NCI-H460 (cell line): ENCODE data around the gene MB21D2. TPM values are rescaled to one million over a fixed set of nuclear protein-coding genes. Genes with fewer than 3 reads are reported as not detected.

Experiments used
- DNase-seq: peaks from one replicate; pipeline ENCODE4 v3.0.0-alpha.2; 2016; ENCODE audit warnings: low read depth; ENCODE audit errors: extremely low read depth
- total RNA-seq: library from RNA; depleted of rRNA; stranded (reverse); fragments of >200 nt; shearing (Covaris generic); gene quantifications from 2 replicates; pipeline ENCODE4 v1.2.3, GENCODE V29; 2014

Gene MB21D2
- total RNA-seq, 1 experiment from 2014 or later: 11.8 TPM

DNA sequence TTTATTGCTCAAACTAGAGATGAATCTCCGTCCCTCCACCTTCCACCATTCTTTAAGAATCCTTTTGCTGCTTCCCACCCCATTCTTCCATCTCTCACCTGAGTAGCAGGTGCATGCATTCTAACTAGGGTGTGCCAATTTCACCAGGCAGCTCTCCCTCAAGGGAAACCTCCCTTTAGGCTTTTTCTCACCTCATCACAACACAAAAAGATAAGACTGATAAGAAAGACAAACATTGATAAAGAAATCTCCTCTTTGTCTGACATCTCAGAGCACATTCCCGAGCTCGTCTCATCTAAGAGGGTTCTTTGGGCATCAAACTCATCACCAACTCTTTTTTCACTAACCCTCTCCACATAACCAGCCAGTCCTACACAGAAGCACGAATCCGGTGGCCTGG, 23.0 kb downstream of the MB21D2 start:
- DNase-seq: no peak

DNA sequence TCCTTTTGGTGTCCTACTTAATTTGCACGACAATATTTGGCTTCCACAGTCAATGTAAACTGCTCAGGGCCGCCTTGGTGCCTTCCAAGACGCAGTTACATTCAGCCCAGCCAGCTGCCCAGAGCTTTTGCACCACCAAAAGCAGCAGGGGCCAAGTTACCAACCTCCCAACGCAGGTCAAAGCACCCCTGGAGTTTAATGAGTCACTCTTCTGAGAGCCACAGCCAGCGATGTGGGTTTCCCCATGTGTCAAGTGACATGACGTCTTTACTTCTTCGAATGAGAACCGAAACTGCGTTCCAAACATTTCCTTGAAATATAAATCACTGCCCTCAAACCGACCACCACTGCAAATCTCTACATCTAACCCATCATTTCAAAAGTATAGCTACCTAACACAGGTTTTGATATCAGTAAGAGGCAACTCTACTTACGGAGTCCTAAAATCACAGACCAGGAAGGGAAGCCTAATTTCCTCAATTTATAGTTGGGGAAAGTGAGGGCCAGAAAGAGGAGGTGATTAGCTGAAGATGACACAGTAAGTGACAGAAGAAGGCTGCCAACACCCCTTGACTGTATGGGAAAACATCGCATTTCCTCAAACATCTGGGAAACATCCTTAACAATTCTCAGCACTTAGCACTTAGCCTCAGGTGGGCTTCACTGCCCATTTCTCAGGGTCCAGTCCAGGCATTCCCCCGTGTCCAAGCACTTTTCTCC, 24.5 kb downstream of the MB21D2 start:
- peak; percentile 61 for DNase-seq

DNA sequence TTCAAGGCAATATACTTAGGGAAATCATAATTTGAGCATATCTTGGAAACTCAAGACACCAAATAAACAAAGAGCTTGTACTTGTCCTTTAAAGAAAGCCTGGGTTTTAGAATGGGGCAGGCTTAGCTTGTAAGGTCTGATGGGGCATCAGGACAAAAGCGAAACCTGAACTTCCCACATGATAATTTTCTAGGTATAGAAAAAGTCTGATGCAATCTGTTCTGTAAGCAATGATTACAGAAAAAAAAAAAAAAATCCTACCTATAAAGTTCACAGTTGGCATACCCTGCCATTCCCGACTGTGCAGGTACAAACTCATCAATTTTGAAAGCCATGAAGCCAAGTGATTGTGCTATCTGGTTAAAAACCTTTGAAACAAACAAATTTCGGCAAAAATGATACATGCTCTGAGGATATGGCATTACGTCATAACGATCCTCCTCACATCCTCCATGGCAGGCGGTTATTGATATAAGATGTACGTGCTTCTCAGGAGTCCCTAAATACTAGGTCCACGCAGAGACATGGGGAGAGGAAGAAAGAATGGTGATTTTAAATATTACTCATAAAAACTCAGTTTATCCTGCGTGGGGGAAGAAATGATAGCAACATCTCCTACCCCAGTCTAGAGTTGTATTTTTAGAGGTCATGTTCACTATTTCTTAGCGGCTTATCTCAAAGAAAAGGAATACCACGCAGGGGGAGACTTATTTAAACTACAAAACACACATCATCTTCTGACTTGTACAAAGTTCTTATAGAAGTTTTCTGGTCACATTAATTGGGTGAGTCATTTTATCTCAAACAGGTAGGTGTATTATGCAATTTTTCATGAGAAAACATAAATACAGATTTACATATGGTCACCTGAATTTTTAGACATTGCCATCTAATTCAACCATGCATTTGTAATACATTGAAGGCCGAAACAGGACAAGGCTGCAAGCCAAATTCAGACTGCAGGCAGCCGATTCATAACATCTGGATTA, 27.0 kb downstream of the MB21D2 start:
- DNase-seq: no peak

DNA sequence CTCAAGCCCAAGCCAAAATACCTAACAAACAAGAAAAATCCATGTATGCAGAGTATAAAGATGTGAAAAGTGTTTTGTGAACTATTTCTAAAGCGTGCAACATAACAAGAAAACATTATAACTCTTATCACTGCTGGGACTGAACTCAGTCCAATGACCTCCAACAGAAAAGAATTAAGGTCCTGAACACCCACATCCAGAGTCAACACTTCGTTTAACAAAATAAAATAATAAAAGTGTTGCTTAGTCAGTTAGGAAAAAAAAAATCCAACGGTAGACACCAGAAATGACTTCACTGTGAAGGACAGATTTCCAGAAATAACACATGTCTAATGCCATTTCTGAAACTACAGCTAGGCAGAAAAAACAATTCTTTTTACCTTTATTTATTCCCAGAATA, 28.0 kb downstream of the MB21D2 start:
- DNase-seq: no peak

DNA sequence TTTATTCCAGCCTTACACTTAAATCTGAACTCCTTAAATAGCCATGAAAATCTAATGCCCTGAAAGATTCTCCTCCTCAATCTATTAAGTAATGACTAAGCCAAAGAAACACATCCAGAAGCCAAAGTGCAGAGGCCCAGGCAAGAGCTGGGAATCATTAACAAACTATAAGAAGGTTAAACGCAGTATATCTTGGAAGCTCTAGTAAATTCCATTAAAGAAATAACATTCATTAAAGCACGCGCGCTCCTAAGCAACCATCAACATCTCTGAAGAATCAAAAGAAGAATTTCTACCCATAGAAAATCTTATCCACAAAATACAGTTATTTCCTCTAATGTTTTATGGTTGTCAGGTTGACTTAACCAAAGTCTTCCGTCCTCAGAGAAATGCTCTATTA, 29.5 kb downstream of the MB21D2 start:
- DNase-seq: no peak

DNA sequence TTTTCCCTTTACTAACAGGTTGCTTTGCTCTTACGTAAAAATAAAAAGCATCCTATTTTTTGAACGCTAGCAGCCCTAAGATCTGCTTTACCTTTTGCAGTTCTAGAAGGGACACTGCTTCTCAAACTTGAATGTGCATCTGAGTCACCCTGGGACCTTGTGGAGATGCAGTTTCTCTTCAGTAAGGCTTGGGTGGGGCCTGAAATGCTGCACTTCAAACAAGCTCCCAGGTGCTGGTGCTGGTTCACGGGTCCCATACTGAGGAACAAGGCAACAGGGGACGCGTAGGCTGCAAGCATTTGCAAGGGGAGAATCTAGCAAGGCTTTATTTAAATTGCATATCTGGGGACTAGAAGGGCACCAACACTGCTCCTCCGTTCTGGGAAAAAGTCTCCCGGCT, 30.0 kb downstream of the MB21D2 start:
- DNase-seq: no peak

DNA sequence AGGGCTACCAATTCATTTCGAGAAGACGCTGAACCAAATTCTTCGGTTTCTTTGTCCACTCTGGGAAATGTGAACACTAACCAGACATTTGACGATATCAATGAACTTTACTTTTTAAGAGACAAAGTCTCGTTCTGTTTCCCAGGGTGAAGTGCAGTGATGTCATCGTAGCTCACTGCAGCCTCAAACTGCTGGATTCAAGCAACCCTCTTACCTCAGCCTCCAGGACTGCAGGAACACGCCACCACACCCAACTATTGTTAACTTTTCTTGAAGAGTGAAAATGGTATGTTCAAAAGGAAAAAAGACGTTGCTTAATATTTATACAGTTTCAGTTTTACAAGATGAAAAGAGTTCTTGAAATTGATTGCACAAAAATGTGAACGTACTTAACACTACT, 30.6 kb downstream of the MB21D2 start:
- DNase-seq: peak; percentile 44

DNA sequence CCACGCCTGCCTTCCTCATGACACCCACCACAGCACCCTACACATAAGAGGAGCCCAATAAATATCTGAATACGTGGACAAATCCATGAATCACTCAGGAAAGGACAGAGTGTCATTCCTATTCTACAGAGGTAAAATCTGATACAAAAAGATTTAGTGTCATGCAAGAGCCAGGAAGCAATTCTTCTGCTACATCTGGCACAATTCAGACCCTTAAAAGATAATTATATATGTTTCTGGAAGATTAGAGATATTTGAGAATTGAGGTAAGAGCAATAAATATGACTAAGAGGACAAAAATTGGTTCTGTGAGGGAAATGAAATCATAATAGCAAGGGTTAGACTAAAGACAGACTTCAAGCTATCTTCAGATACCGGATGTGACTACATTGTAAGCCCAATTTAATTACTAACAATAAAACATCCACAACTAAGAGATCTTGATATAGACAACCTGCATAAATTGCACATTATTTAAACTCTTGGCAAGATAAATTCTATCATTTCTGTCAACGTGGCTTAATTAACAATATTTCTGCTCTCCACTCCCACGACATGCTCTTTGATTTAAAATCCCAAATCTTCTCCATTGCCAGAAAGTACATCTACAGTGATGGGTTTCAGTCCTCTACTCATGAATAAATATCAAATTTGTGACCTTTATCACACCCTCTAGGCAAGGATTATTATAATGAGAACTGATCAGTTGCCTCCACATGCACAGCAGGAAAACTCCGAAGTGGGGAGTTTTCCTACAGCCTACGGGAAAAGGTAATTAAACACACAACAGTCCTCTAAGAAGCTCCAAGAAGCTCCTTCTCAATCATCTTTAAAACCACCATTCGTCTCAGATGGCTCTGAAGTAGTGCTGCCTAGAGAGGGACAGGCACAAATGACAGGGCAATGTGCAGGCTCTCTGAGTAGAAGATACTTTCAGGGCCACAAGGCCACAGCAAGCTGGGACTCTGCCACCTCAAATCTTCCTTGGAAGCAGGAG, 32.6 kb downstream of the MB21D2 start:
- DNase-seq: no peak

DNA sequence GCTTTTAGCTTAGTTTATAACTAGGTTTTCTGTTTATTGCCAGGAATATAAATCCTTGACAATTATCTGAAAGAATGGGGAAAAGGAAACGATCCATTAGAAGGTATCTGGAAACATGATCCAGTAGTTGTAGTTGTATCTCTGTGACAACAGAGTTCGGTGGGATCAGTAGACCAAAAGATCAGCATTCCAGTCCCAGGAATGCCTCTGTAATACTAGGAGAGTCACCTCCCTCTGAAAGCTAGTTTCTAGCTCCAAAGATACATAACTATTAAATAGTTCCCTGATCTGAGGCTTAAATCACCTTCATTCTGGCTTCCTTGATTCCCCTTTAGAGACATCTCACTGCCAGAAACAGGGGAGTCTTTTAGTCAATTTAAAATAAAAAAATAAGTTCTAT, 34.1 kb downstream of the MB21D2 start:
- DNase-seq: no peak

DNA sequence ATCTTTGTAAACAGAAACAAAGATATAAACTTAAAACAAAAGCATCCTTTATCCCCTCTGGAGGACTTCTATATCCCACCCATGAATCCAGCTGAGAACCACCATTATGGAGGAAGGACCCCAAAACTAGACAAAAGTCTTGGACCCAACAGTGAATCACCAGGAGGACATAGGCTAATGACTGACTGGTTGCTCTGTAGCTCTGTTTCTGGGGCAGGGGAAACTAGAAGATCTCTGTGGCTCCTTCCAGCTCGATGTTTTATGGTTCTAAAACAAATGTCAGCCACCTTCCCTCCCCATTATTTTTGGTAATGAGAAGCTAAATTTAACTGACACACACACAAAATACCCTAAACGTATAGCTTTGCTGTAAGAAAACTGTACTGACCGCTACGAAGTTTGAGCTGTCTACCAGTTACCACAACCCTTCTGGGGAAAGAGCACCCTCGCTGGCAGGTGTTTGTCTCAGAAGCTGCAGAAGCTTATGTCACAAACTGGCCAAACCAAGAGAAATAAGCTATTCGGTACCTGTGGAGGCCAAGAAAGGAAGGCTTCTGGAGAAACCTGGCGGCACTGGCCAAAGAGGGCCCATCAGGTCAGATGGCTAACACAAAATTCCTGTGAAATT, 36.4 kb downstream of the MB21D2 start:
- DNase-seq: no peak

DNA sequence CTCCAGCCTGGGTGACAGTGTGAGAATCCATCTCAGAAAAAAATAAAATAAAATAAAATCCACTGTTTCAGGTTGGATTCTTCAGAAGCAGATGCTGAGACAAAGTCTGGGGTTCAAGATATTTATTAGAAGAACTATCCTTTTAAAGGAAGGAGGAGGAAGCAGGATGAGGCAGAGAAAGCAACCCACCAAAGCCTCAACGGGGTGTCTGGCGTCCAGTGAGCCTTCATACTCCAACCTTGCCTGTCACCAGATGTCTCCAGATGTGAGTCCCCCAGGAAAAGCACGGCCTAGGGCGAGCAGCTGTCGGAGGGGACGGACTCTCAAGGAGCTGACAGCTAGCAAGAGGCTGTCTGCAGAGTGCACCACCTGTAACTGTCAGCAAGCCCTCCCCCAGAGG, 37.3 kb downstream of the MB21D2 start:
- DNase-seq: no peak

DNA sequence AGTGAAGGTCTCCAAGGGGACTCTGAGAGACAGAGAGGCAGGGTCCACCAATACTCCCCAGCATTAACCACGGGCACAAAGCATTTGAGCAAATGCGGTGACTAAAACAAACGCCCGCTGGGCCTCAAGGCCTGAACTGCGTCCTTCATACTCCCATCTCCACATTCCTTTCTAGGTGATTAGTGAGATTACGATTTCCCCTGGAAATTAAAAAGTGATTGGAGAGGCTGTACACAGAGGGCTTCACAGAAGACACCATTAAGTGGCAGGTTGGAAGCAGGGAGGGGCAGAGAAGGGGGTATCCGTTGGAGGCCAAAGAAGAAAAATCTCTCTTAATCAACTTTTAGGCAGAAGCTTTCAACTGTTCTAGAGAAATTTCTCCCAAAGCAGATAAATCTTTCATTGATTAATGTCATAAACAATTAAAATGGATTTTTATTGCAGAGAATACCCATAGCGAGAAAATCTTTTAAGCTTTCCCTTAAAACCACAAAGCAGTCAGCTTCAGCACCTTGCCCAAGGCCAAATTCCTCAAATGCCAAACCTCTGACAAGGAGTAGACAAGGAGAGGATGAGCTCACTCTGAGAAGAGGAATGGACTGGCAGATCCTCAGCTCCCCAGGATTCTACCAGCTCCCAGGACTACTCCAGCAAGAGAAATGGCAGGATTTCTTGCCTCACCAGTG, 38.2 kb downstream of the MB21D2 start:
- peak; percentile 84 for DNase-seq

DNA sequence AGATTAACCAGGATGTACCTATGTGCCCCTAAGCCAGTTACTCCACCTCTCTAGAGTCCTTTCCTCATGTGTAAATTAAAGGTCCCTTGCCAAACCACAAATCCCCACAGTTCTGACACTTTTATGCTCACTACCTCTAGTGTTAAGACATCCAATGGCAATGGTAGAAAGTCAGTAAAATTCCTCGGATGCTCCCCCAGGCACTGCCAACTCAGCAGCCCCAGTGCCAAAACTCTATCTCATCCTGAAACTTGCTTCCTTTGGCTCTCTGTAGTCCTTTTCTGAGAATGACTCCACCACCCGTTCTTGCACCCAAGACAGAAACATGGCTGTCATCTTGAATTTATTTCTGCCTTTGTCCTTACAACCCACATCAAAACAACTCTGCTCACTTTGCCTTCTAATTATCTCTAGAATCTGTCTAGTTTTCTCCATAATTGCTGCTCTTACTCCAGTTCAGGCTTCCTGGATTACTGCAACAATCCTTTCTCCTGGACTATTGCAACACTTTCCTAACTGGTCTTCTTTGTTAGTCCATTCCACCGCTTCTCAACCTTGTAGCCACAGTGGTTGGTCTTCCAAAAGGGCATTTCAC, 41.6 kb downstream of the MB21D2 start:
- no peak for DNase-seq

DNA sequence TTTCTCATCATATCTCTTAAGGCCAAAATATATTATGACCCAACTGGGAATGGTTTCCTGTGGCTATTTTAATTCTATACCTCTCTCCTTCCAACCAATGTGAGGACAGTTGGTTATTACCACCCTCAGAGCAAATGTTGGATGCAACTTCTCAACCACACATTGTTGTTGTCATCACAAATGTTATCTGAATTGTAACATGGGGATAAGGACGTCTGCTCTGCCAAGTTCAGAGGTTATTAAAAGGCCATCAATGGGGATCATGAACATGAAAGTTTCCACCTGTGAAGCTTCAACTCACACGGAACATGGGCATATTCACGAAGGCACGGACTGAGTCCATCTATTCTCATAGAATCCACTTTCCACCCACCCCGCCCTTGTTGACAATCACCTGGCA, 46.8 kb downstream of the MB21D2 start:
- DNase-seq: no peak

DNA sequence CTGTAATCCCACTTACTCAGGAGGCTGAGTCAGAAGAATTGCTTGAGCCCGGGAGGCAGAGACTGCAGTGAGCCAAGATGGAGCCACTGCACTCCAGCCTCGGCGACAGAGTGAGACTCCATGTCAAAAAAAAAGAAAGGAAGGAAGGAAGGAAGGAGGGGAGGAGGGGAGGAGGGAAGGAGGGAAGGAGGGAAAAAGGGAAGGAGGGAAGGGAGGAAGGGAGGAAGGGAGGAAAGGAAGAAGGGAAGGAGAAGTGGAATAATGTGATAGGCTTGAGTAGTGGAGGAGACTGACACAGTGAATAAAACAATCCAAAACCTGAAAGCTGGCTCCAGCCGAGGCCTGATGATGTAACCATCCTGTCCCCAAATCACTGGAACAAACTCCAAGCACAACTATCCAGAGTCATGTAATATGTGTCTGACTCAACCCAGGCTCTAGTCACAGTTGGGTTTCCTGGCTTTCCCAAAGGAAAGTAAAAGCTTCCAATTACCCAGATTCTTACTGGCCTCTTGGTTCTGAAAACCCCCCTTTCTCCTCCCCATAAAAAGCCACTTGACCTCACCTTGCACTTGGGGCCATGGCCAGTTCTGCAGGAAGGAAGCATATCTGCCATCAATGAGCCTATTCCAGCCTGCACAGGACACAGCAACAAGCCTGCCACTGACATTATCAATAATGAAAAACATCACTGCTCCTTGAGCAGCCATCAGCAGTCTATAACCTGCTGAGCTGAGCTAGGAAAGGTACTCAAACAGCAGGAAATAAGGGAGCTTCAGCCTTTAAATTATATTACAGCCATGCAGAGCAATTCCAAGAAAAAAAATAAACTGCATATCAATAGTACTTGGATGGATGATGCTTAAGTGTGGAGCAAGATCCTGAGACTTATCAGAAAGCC, 48.3 kb downstream of the MB21D2 start:
- DNase-seq: no peak

DNA sequence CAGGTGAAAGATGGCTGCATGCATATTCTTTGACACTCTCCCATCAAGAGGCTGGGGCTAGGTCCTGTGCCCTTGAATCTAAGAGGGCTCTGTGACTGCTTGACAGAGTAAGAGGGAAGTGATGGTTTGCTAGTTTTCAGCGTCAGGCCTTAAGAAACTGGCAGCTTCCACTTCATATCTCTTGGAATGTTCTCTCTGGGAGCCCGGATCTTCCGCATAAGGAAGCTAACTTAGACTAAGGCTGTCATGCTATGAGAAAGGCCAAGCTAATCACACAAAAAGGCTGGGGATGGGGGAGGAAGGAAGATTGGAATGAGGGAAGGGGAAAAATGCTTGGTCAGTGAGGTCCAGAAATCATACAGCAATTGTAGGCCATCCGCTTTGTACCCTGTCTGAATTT, 50.0 kb downstream of the MB21D2 start:
- DNase-seq: no peak

DNA sequence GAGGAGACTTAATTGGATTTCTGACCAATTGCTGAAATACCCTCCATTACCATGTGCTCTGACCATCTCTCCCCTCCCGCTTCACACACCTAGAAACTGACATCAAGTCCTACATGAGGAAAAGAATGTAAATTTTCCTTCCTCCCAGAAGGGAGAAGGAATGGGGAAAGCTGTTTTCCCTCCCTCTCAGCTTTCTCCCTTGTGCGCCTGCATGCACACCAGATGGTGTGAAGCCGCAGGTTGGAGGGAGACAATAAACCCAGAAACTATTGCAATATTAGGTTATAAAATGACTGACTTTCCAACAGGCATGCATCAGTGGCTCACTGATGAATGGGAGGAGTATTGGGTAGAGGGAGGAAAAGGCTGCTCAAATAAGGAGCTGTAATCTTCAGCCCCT, 50.9 kb downstream of the MB21D2 start:
- DNase-seq: no peak

DNA sequence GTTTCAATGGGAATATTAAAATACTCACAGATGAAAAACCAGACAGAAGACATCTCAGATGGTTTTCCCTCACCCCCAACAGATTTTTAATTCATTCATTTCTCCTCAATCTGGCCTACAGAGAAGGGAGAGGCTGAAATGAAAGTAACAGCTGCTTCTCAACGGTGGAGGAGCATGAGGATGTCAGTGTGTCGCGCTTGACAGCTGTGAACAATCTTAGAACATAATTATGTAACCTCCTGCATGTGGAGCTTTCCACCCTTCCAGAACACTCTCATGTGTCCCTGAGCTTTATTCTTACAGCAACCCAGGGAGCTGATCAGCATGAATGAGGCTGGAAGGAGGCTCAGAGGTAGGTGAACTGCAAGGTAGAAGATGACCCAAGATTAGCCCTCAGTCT, 52.7 kb downstream of the MB21D2 start:
- no peak for DNase-seq
